Fibroblast of villous mesenchyme (primary cell): Measurements from ENCODE around the gene TMEM182. TPM values are rescaled to one million over a fixed set of nuclear protein-coding genes. Genes with fewer than 3 reads are reported as not detected.
A peak's percentile ranks its signal among the peaks of the same experiment; 100 is the strongest.

Experiments used
- DNase-seq: peaks from one replicate; pipeline ENCODE4 v3.0.0-alpha.2; 2010; ENCODE audit warnings: low read depth
- H3K4me3 ChIP-seq: 2 replicates; pipeline ENCODE4 v1.5.1; 2011; ENCODE audit warnings: low read depth, mild to moderate bottlenecking, low read length
- CTCF ChIP-seq: IDR thresholded peaks from 2 replicates; pipeline ENCODE4 v1.5.1; 2012; ENCODE audit warnings: low read depth, mild to moderate bottlenecking, low read length; ENCODE audit not compliant: insufficient read depth
- total RNA-seq: library from RNA; depleted of rRNA; stranded (reverse); fragments of >200 nt; gene quantifications from 2 replicates; pipeline ENCODE4 v1.2.3, GENCODE V29; 2012

TMEM182 gene
- 0.97 and 1.3 TPM in 2 replicates for total RNA-seq

GRCh38 chr2:102761763-102762162 is at the start of gene TMEM182:
TSS of gene TMEM182 (plus strand) at chr2:102762031. CDS start at chr2:102762218, 187 bp downstream.
- no peak for TF ChIP-seq CTCF
- no peak for DNase-seq
- no peak within 1 kb of the TSS for H3K4me3 ChIP-seq

GRCh38 chr2:102717308-102718018 is 44.4 kb upstream of the TMEM182 start:
- peak; percentile 28 for DNase-seq
- no peak for TF ChIP-seq CTCF
- H3K4me3 ChIP-seq = no peak overlapping the region

- no peak for TF ChIP-seq CTCF
- no peak overlapping the region for H3K4me3 ChIP-seq
- no peak for DNase-seq
These were observed 43.2 kb upstream of the TMEM182 start for GRCh38 chr2:102718387-102719316.

- TF ChIP-seq CTCF = no peak
- DNase-seq = no peak
- H3K4me3 ChIP-seq = no peak overlapping the region
These were observed 37.8 kb upstream of the TMEM182 start for GRCh38 chr2:102724016-102724490.

GRCh38 chr2:102724553-102724952 is 37.3 kb upstream of the TMEM182 start:
- H3K4me3 ChIP-seq = no peak overlapping the region
- DNase-seq = no peak
- TF ChIP-seq CTCF = no peak

GRCh38 chr2:102726128-102727087 is 35.4 kb upstream of the TMEM182 start:
- TF ChIP-seq CTCF = no peak

More at GRCh38 chr2:102726128-102727087, 35.4 kb upstream of the TMEM182 start:
- H3K4me3 ChIP-seq = no peak overlapping the region
- DNase-seq = no peak
